ENCODE measurements around the gene ST6GAL2.

- no peak for TF ChIP-seq CTCF (IDR thresholded peaks at IDR 0.05)
- no peak for TF ChIP-seq POLR2A (IDR thresholded peaks at IDR 0.05)
These were observed 19.3 kb downstream of the ST6GAL2 start for GRCh38 chr2:106866641-106867040.

Data from body of pancreas (tissue), 4 donors.